ENCODE data around the gene GRID2. TPM values are rescaled to one million over a fixed set of nuclear protein-coding genes. Genes with fewer than 3 reads are reported as not detected.

Gene GRID2
- total RNA-seq, 2 experiments from 2014 or later, result not detected

DNA sequence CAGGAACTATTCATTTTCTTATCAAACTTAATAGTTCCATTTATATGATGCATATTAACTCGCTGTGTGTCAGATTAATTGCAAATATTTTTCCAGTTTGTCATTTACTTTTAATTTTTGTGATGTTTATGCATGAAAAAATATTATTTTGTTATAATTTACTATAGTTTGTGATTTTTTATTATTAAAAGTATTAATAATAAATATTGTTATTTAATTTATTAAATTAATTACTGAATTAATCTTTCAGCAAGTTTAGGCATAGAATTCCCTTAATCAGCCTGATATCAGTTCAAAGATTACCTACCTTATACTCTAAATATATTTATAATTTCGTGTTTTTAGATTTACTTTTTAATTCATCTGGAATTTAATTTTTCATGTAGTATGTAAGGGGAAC is 1509.3 kb downstream of the GRID2 start:
- no peak overlapping the region for H3K4me3 Mint-ChIP-seq

DNA sequence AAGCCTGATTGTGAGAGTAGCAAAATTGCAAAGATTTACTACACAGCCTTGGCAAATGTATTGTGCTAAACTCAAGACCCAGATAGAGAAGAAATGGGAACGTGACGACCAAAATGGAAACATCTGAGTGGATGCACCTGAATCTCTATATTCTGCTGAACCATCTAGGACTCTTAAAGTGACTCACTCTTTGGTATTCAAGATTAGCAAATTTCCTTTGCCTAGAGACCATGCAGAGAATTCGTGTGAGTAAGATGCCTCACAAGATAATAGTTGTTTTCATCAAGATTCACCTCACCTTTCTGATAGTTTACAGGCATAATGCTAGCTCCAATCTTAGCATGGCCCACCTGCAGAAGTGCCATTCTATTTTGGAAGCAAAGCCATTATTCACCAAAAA is 1510.4 kb downstream of the GRID2 start:
- Mint-ChIP-seq H3K9me3 (no peaks in the 10 kb centered on the region), H3K4me3 (no peak overlapping the region), H3K36me3 (no peaks in the 10 kb centered on the region), H3K27ac (no peak overlapping the region), H3K27me3 (no peaks in the 10 kb centered on the region), H3K4me1 (no peaks in the 10 kb centered on the region)
- DNase-seq, result no peak

More for the DNA sequence above, 1509.3 kb downstream of the GRID2 start:
- no peaks in the 10 kb centered on the region for H3K9me3 Mint-ChIP-seq
- H3K36me3 Mint-ChIP-seq, result no peaks in the 10 kb centered on the region
- no peak overlapping the region for H3K27ac Mint-ChIP-seq
- no peaks in the 10 kb centered on the region for H3K4me1 Mint-ChIP-seq
- no peaks in the 10 kb centered on the region for H3K27me3 Mint-ChIP-seq
- no peak for DNase-seq

DNA sequence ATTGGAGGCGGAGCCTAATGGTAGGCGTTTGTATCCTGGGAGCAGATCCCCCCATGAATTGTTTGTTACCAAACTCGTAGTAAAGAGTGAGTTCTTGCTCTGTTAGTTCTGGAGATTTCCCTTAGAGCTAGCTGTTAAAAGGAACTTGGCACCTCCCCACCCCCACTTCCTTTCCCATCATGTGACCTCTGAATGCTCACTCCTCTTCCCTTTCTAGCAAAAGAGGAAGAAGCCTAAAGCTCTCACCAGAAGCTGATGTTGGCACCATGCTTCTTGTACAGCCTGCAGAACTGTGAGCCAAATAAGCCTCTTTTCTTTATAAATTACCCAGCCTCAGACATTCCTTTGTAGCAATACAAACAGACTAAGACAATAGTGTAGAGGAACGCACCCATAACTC is 1511.0 kb downstream of the GRID2 start:
- Mint-ChIP-seq H3K9me3 (no peaks in the 10 kb centered on the region), H3K4me3 (no peak overlapping the region), H3K36me3 (no peaks in the 10 kb centered on the region), H3K4me1 (no peaks in the 10 kb centered on the region), H3K27ac (no peak overlapping the region), H3K27me3 (no peaks in the 10 kb centered on the region)
- no peak for DNase-seq

Data from activated naive CD8-positive, alpha-beta T cell treated with anti-CD3 and anti-CD28 coated beads for 36 hours (primary cell).